ENCODE results near the gene PKNOX2.

DNA sequence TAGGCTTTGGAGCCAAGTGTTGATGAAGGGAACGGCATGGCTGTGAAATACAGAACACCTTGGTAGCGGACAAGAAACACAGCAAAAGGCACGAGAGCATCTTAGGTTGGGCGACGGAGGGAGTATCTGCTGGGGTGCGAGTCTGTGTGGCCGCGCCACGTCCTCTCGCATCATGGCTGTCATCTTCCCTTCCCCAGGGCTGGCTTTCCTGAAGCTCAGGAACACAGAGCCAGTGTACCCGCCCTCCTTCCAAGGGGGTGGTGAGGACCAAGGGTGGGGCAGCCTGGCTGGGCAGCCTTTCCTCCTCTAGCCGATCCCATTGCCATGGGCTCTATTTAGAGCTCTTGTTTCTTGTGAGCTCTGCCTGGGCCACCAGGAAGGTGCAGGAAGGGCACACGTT, 177.1 kb downstream of the PKNOX2 start:
- TF ChIP-seq CHD2 (IDR thresholded peaks at IDR 0.05; ENCODE audit: low read length, partially characterized antibody): no peak
- TF ChIP-seq, protein P1, sequence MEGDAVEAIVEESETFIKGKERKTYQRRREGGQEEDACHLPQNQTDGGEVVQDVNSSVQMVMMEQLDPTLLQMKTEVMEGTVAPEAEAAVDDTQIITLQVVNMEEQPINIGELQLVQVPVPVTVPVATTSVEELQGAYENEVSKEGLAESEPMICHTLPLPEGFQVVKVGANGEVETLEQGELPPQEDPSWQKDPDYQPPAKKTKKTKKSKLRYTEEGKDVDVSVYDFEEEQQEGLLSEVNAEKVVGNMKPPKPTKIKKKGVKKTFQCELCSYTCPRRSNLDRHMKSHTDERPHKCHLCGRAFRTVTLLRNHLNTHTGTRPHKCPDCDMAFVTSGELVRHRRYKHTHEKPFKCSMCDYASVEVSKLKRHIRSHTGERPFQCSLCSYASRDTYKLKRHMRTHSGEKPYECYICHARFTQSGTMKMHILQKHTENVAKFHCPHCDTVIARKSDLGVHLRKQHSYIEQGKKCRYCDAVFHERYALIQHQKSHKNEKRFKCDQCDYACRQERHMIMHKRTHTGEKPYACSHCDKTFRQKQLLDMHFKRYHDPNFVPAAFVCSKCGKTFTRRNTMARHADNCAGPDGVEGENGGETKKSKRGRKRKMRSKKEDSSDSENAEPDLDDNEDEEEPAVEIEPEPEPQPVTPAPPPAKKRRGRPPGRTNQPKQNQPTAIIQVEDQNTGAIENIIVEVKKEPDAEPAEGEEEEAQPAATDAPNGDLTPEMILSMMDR (IDR thresholded peaks at IDR 0.05): no peak

Measured in A549 (cell line).